ENCODE data around the gene CTTN. TPM values are rescaled to one million over a fixed set of nuclear protein-coding genes. Genes with fewer than 3 reads are reported as not detected.
A peak's percentile ranks its signal among the peaks of the same experiment; 100 is the strongest.

Gene CTTN
- total RNA-seq, 1 donor from 2014 or later, result 307 TPM

DNA sequence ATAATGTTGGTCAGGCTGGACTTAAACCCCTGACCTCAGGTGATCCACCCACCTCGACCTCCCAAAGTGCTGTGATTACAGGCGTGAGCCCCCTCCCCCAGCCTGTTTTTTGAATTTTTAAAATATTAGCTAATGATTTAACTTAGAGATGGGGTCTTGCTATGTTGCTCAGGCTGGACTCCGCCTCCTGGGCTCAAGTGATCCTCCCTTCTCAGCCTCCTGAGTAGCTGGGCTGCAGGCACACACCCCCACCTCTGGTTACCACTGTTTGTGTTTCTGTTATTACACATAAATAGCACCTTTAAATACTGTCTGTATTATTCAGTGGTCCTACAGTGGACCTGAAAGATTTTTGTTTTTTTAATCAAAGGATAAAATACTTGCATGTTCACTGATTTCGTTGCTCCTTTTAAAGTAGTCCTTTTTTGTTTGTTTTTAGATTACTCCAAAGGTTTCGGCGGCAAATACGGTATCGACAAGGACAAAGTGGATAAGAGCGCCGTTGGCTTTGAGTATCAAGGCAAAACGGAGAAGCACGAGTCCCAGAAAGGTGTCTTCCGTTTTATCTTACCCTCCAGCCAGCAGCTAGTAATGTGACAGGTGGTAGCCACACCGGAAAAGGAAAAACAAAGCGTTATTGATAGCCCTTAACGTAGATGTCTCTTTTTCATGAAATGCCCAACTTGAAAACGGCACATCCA, 21.1 kb downstream of the CTTN start:
- no peak for TF ChIP-seq CTCF (IDR thresholded peaks at IDR 0.05)
- H3K36me3 Mint-ChIP-seq (ENCODE audit: low read depth), result peaks cover 50% of the 10 kb centered on the region
- no peak for DNase-seq (ENCODE audit: low spot score)

DNA sequence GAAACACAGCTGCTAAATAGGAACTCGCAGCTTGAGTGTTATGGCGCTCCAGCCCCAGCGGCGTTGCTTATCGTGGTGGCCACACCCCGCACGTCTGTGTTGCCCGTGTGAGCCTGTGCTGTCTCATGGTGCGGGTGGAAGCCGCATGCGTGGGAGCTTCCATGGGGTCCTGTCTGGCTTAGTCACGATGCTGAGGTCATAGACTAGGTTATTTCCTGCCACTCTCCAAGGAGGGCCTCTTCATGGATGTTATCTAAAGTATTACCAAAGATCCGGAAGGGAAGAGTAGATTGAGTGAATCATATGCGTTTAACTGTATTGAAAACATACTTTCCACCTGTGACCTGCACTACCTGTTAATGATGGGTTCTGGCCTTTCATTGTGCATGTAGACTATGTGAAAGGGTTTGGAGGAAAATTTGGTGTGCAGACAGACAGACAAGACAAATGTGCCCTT, 21.7 kb downstream of the CTTN start:
- no peak overlapping the region for H3K4me3 Mint-ChIP-seq (ENCODE audit: unreplicated experiment)
- H3K36me3 Mint-ChIP-seq (ENCODE audit: low read depth), result peaks cover 51% of the 10 kb centered on the region
- H3K9me3 Mint-ChIP-seq (ENCODE audit: low read depth), result no peaks in the 10 kb centered on the region
- no peaks in the 10 kb centered on the region for H3K27me3 Mint-ChIP-seq (ENCODE audit: low read depth)
- no peak for DNase-seq (ENCODE audit: low spot score)
- no peak for TF ChIP-seq CTCF (IDR thresholded peaks at IDR 0.05)
- peak overlapping the region; percentile 54 for H3K27ac Mint-ChIP-seq (ENCODE audit: unreplicated experiment)
- H3K4me1 Mint-ChIP-seq (ENCODE audit: low read depth), result peaks cover 26% of the 10 kb centered on the region

More for the DNA sequence above, 21.1 kb downstream of the CTTN start:
- Mint-ChIP-seq H3K9me3 (ENCODE audit: low read depth) (no peaks in the 10 kb centered on the region), H3K4me3 (ENCODE audit: unreplicated experiment) (no peak overlapping the region), H3K27me3 (ENCODE audit: low read depth) (no peaks in the 10 kb centered on the region), H3K27ac (ENCODE audit: unreplicated experiment) (peak overlapping the region; percentile 54), H3K4me1 (ENCODE audit: low read depth) (peaks cover 32% of the 10 kb centered on the region)

- Mint-ChIP-seq H3K9me3 (ENCODE audit: low read depth) (no peaks in the 10 kb centered on the region), H3K36me3 (ENCODE audit: low read depth) (peaks cover 49% of the 10 kb centered on the region), H3K27me3 (ENCODE audit: low read depth) (no peaks in the 10 kb centered on the region), H3K27ac (ENCODE audit: unreplicated experiment) (peak overlapping the region; percentile 54), H3K4me3 (ENCODE audit: unreplicated experiment) (no peak overlapping the region), H3K4me1 (ENCODE audit: low read depth) (peaks cover 21% of the 10 kb centered on the region)
- no peak for TF ChIP-seq CTCF (IDR thresholded peaks at IDR 0.05)
- DNase-seq (ENCODE audit: low spot score), result peak; percentile 88
These were observed 22.2 kb downstream of the CTTN start for GRCh38 chr11:70420496-70420895.

- Mint-ChIP-seq H3K27ac (ENCODE audit: unreplicated experiment) (no peak overlapping the region), H3K9me3 (ENCODE audit: low read depth) (no peaks in the 10 kb centered on the region), H3K4me1 (ENCODE audit: low read depth) (peaks cover 16% of the 10 kb centered on the region), H3K36me3 (ENCODE audit: low read depth) (peaks cover 50% of the 10 kb centered on the region), H3K27me3 (ENCODE audit: low read depth) (no peaks in the 10 kb centered on the region), H3K4me3 (ENCODE audit: unreplicated experiment) (no peak overlapping the region)
- no peak for TF ChIP-seq CTCF (IDR thresholded peaks at IDR 0.05)
- no peak for DNase-seq (ENCODE audit: low spot score)
These were observed 22.8 kb downstream of the CTTN start for GRCh38 chr11:70421123-70421522.

GRCh38 chr11:70422692-70423522, 24.6 kb downstream of the CTTN start:
- H3K27me3 Mint-ChIP-seq (ENCODE audit: low read depth), result no peaks in the 10 kb centered on the region
- peaks cover 16% of the 10 kb centered on the region for H3K4me1 Mint-ChIP-seq (ENCODE audit: low read depth)
- no peaks in the 10 kb centered on the region for H3K9me3 Mint-ChIP-seq (ENCODE audit: low read depth)
- no peak for TF ChIP-seq CTCF (IDR thresholded peaks at IDR 0.05)
- peaks cover 53% of the 10 kb centered on the region for H3K36me3 Mint-ChIP-seq (ENCODE audit: low read depth)
- no peak overlapping the region for H3K27ac Mint-ChIP-seq (ENCODE audit: unreplicated experiment)
- no peak for DNase-seq (ENCODE audit: low spot score)
- no peak overlapping the region for H3K4me3 Mint-ChIP-seq (ENCODE audit: unreplicated experiment)
